Hepatocyte (in vitro differentiated cells): ENCODE results near the gene GORASP1.

ENCODE experiments used
- EZH2 ChIP-seq: fragments of 200-600 bp; sonication (generic); IDR thresholded peaks from 2 replicates; pipeline ENCODE4 v1.6.1; 2016; ENCODE audit warnings: antibody characterized with exemption, mild to moderate bottlenecking, borderline replicate concordance
- EZH2phosphoT487 ChIP-seq: fragments of 200-600 bp; sonication (generic); IDR thresholded peaks from one replicate; pipeline ENCODE4 v1.6.1; 2018; ENCODE audit warnings: antibody characterized with exemption, mild to moderate bottlenecking, low read depth, moderate library complexity; ENCODE audit not compliant: unreplicated experiment, severe bottlenecking
- TF ChIP-seq, protein P1 (sequence below): fragments of 200-600 bp; sonication (generic); IDR thresholded peaks from 2 replicates; pipeline ENCODE4 v1.5.1; 2016; ENCODE audit warnings: antibody characterized with exemption, mild to moderate bottlenecking; ENCODE audit not compliant: poor library complexity

DNA sequence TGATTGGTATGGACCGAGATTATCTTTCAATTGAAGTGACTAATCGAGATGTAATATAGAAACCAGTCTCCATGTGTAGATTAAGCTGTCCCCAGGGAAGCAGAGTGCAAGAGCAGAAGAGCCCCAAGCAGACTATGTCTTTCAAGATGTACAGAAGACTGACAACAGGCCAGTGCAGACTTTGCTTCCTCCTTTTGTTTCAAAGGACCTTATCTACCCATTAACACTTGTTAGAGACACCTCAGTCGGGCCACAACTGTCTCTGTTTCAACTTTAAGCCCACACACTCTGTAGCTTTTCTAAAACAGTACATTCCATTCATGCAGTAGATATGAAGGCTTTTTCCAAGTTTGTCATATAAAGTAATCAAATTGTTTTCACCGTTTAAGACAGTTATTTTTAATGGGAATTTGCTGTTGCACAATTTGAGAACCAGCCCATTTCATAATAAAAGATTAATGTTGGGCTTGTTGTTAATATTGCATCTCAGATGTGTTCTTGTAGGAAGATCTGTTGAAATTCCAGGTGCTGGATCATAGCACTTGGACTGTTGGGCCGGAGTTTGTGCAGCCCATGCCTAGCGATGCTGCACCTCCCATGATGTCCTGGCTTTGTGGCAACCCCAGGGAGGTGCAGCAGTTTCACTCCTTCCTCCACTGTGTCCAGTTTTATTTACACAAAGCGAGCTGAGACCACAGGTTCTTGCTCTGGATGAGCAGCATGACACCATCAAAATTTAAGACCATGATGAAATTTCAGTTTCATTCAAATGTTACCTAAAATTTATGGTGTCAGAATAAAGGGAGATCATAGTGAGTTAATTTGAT, 12.4 kb downstream of the GORASP1 start:
- TF ChIP-seq, protein P1, sequence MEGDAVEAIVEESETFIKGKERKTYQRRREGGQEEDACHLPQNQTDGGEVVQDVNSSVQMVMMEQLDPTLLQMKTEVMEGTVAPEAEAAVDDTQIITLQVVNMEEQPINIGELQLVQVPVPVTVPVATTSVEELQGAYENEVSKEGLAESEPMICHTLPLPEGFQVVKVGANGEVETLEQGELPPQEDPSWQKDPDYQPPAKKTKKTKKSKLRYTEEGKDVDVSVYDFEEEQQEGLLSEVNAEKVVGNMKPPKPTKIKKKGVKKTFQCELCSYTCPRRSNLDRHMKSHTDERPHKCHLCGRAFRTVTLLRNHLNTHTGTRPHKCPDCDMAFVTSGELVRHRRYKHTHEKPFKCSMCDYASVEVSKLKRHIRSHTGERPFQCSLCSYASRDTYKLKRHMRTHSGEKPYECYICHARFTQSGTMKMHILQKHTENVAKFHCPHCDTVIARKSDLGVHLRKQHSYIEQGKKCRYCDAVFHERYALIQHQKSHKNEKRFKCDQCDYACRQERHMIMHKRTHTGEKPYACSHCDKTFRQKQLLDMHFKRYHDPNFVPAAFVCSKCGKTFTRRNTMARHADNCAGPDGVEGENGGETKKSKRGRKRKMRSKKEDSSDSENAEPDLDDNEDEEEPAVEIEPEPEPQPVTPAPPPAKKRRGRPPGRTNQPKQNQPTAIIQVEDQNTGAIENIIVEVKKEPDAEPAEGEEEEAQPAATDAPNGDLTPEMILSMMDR, result no peak
- TF ChIP-seq EZH2 (no peak), EZH2phosphoT487 (no peak)
